T-cell (primary cell): ENCODE results near the gene ZNF274. TPM values are rescaled to one million over a fixed set of nuclear protein-coding genes. Genes with fewer than 3 reads are reported as not detected.
"Not testable (repeated sequence)": the region's sequence is repeated elsewhere in the genome, so short reads cannot be mapped to it uniquely, and the experiment has no call there.

Experiments
- ATAC-seq, 4 experiments: fragments of 200-7000 bp in 3 of 4; fragments of 150-1000 bp in 1 of 4; cut with Tn5 transposase; replicated peaks in 1 of 4; 1 replicate in 3 of 4; 2 replicates in 1 of 4; pipeline ENCODE4 v1.10.0; 2021; ENCODE audit warnings: moderate library complexity in 3 of 4, mild to moderate bottlenecking in 2 of 4, moderate number of reproducible peaks in 1 of 4
- CTCF ChIA-PET, 2 donors: fragments of 300-600 bp; sonication (Branson Sonifier 250); formaldehyde crosslinking; loops; one replicate each; lab custom pipeline; 2022; ENCODE audit warnings: antibody characterized with exemption in 2 of 2; lab: Charles Lee
- POLR2A ChIA-PET, 2 donors: fragments of 300-600 bp; sonication (Branson Sonifier 250); formaldehyde crosslinking; loops; one replicate each; lab custom pipeline; 2022; ENCODE audit warnings: antibody characterized with exemption in 2 of 2; lab: Charles Lee
- DNase-seq, 35 experiments: peaks; one replicate each; pipeline versions ENCODE4 v3.0.0 to v3.0.0-alpha.2; 2013 to 2023
- H3K27ac ChIP-seq: one replicate; pipeline ENCODE4 v1.5.1; 2013; ENCODE audit warnings: low read length
- H3K27me3 ChIP-seq, 2 experiments: replicated peaks in 1 of 2; 1 replicate in 1 of 2; 2 replicates in 1 of 2; pipeline versions ENCODE4 v1.6.1 to v1.7.0; 2013; ENCODE audit warnings: low read length in 1 of 2, mixed read lengths in 1 of 2; ENCODE audit not compliant: control insufficient read depth in 2 of 2, insufficient read depth in 2 of 2; ENCODE audit errors: extremely low read depth in 1 of 2
- H3K36me3 ChIP-seq, 2 donors: 1 replicate in 1 of 2; 2 replicates in 1 of 2; pipeline versions ENCODE4 v1.6.1 to v1.7.0; 2013; ENCODE audit warnings: low read length in 1 of 2; ENCODE audit not compliant: control insufficient read depth in 2 of 2, insufficient read depth in 1 of 2; ENCODE audit errors: extremely low read depth in 1 of 2
- H3K4me1 ChIP-seq, 2 experiments: 1 replicate in 1 of 2; 2 replicates in 1 of 2; pipeline versions ENCODE4 v1.6.1 to v1.7.0; 2013; ENCODE audit warnings: low read length in 2 of 2, mixed read lengths in 1 of 2; ENCODE audit not compliant: insufficient read depth in 2 of 2, control insufficient read depth in 1 of 2; ENCODE audit errors: extremely low read depth in 1 of 2
- H3K4me3 ChIP-seq, 2 donors: 1 replicate in 1 of 2; 2 replicates in 1 of 2; pipeline versions ENCODE4 v1.5.1 to v1.7.0; 2013; ENCODE audit warnings: mild to moderate bottlenecking in 2 of 2, low read length in 1 of 2, moderate library complexity in 1 of 2; ENCODE audit not compliant: control insufficient read depth in 1 of 2; ENCODE audit errors: extremely low read depth in 1 of 2
- H3K9me3 ChIP-seq: 2 replicates; pipeline ENCODE4 v1.7.0; 2013
- H3K27ac Mint-ChIP-seq, 2 donors: one replicate each; pipeline ENCODE4 v1.8.0; 2020 to 2021; ENCODE audit warnings: mild to moderate bottlenecking in 2 of 2, mixed read lengths in 2 of 2
- H3K27me3 Mint-ChIP-seq, 2 donors: one replicate each; pipeline ENCODE4 v1.8.0; 2021 to 2022; ENCODE audit warnings: mixed read lengths in 2 of 2
- H3K36me3 Mint-ChIP-seq: one replicate; pipeline ENCODE4 v1.8.0; 2021; ENCODE audit warnings: mixed read lengths
- H3K4me1 Mint-ChIP-seq, 3 donors: one replicate each; pipeline ENCODE4 v1.8.0; 2020 to 2022; ENCODE audit warnings: mixed read lengths in 3 of 3, mild to moderate bottlenecking in 1 of 3
- H3K4me3 Mint-ChIP-seq, 3 donors: one replicate each; pipeline ENCODE4 v1.8.0; 2020 to 2022; ENCODE audit warnings: mild to moderate bottlenecking in 3 of 3, mixed read lengths in 3 of 3, moderate library complexity in 3 of 3
- H3K9me3 Mint-ChIP-seq, 3 donors: one replicate each; pipeline ENCODE4 v1.8.0; 2020 to 2022; ENCODE audit warnings: mixed read lengths in 3 of 3
- WGBS: methylation state at CpG from one replicate; pipeline ENCODE4 v1.1.5; 2013; ENCODE audit warnings: missing lambda C conversion rate; ENCODE audit not compliant: insufficient coverage; 5-methylcytosine and 5-hydroxymethylcytosine counted together
- total RNA-seq, 35 experiments: library from RNA in 6 of 35; stranded (reverse) in 6 of 35; fragments of 120-200 nt in 1 of 35; gene quantifications; one replicate each; pipeline versions ENCODE4 v1.2.1 to v1.2.4 and lab custom pipeline; 2013 to 2026

The ZNF274 gene
- total RNA-seq, 5 donors from 2014 or later (not counting 1 experiment from before 2014, with no cell fraction given): 44.9 to 70.7 (median 63.4) TPM

GRCh38 chr19:58237324-58237723 is 54.5 kb downstream of the ZNF274 start:
- peaks cover 19 to 45% (median 26%) of the 10 kb centered on the region in 3 donors for H3K9me3 Mint-ChIP-seq
- 98% methylated on average over 10 of the region's 10 CpGs for WGBS

DNA sequence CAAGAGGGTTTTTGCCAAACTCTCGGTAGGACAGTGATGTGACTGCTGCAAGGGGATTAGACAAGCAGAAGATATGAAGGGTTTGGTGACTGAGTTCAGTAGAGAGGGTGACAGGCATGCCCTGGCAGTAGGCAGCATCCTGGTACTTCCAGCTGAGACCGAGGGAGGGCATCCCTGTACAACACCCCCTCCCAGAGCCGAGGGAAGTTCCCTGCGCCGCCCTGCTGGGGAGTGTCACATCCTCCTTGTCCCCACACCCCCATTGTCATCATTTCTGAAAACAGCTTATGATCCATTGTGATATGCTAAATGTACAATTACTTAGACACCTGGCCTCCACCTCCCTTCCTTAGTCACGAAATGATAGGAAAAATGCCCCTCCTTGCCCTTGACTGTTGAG is 60.5 kb downstream of the ZNF274 start:
- Histone ChIP-seq H3K27ac (no peak overlapping the region), H3K36me3 (peaks cover 31 to 72% of the 10 kb centered on the region in 2 donors), H3K4me1 (no peaks in the 10 kb centered on the region), H3K9me3 (peaks cover 14% of the 10 kb centered on the region), H3K4me3 (peak overlapping the region in 1 of 2 donors; percentile 50), H3K27me3 (no peaks in the 10 kb centered on the region)
- no peaks in the 10 kb centered on the region for H3K27me3 Mint-ChIP-seq
- H3K4me3 Mint-ChIP-seq: no peak overlapping the region
- POLR2A ChIA-PET: no interaction called here
- no peak for DNase-seq
- H3K4me1 Mint-ChIP-seq: no peaks in the 10 kb centered on the region
- CTCF ChIA-PET: no interaction called here
- ATAC-seq: no peak
- H3K9me3 Mint-ChIP-seq: peaks cover 9 to 41% (median 36%) of the 10 kb centered on the region in 3 donors
- WGBS: 86% methylated on average over 1 of the region's 6 CpGs
- H3K36me3 Mint-ChIP-seq: peaks cover 94% of the 10 kb centered on the region
- no peak overlapping the region for H3K27ac Mint-ChIP-seq

More at GRCh38 chr19:58237324-58237723, 54.5 kb downstream of the ZNF274 start:
- Histone ChIP-seq H3K4me1 (no peaks in the 10 kb centered on the region), H3K4me3 (peak overlapping the region in 1 of 2 donors; percentile 25), H3K9me3 (peaks cover 12% of the 10 kb centered on the region), H3K27me3 (no peaks in the 10 kb centered on the region), H3K36me3 (peaks cover 21 to 55% of the 10 kb centered on the region in 2 donors), H3K27ac (no peak overlapping the region)
- POLR2A ChIA-PET: no interaction called here
- no peak for ATAC-seq
- no peak overlapping the region for H3K27ac Mint-ChIP-seq
- H3K36me3 Mint-ChIP-seq: peaks cover 85% of the 10 kb centered on the region
- peaks cover 0 to 6% (median 6%) of the 10 kb centered on the region in 3 donors for H3K4me1 Mint-ChIP-seq
- H3K27me3 Mint-ChIP-seq: no peaks in the 10 kb centered on the region
- no peak overlapping the region for H3K4me3 Mint-ChIP-seq
- DNase-seq: no peak
- CTCF ChIA-PET: no interaction called here

DNA sequence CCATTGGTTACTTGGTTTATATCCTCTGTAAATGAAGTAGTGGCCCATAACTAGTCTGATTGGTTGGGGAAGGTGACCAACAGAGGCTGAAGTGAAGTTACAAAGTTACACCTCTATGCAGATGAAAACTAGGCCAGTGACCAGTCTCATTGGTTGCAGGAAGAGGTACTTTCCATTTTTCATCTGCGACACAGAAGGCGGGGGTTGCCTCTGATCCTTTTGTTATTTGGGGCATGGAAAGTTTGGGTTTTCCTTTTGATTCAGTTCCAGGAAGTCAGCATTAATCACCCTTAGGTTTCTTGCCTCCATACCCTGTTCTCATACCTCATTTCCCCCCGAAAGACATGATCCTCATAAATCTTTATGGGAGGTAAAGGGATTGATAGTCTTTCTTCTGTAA is 66.0 kb downstream of the ZNF274 start:
- peaks cover 94% of the 10 kb centered on the region for H3K36me3 Mint-ChIP-seq
- Histone ChIP-seq H3K9me3 (peaks cover 34% of the 10 kb centered on the region), H3K4me1 (no peaks in the 10 kb centered on the region), H3K36me3 (peaks cover 37 to 74% of the 10 kb centered on the region in 2 donors), H3K27ac (no peak overlapping the region), H3K4me3 (peak overlapping the region in 1 of 2 donors; percentile 44), H3K27me3 (no peaks in the 10 kb centered on the region)
- H3K27me3 Mint-ChIP-seq: no peaks in the 10 kb centered on the region
- peaks cover 3 to 43% (median 40%) of the 10 kb centered on the region in 3 donors for H3K9me3 Mint-ChIP-seq
- DNase-seq (no peak), ATAC-seq (no peak)
- ChIA-PET POLR2A (no interaction called here), CTCF (no interaction called here)
- no peak overlapping the region for H3K27ac Mint-ChIP-seq
- WGBS: no CpG with 5 or more reads among the region's 3 CpGs
- no peaks in the 10 kb centered on the region for H3K4me1 Mint-ChIP-seq
- H3K4me3 Mint-ChIP-seq: no peak overlapping the region

DNA sequence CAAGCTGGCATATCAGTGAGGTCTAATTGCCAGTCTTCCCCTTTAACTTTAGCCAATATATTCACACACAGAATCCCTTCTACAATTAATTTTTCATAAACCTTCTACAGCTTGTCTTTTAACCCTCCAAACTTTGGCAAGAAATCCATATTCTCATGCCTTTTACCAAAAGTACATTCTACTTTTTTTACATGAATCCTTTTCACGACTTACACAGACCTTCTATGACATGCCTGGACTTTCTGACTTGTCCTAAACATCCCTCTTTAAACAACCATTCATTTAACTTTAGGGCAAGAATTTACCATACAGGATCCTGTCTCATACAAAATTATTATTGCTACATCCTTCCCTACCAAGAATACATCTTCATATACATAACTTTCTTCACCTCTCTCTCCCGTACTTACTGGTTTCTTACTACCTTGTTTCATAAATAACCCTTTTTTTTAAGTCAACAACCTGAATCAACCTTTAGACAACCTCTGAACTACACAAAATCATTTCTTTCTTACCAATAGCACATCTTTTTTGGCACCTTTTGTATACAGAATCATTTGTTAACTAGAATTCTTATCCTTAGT is 69.3 kb downstream of the ZNF274 start:
- ChIA-PET CTCF (no interaction called here), POLR2A (no interaction called here)
- peaks cover 28 to 60% of the 10 kb centered on the region in 2 donors for H3K36me3 ChIP-seq
- no peak for ATAC-seq
- H3K27me3 Mint-ChIP-seq: no peaks in the 10 kb centered on the region
- H3K27ac ChIP-seq: no peak overlapping the region
- DNase-seq: no peak
- H3K9me3 Mint-ChIP-seq: peaks cover 4 to 54% (median 44%) of the 10 kb centered on the region in 3 donors
- no peak overlapping the region for H3K4me3 ChIP-seq
- no peaks in the 10 kb centered on the region for H3K27me3 ChIP-seq
- WGBS: 100% methylated on average over 2 of the region's 2 CpGs
- no peaks in the 10 kb centered on the region for H3K4me1 Mint-ChIP-seq
- H3K9me3 ChIP-seq: peaks cover 39% of the 10 kb centered on the region
- H3K27ac Mint-ChIP-seq: no peak overlapping the region
- H3K4me1 ChIP-seq: no peaks in the 10 kb centered on the region
- H3K36me3 Mint-ChIP-seq: peaks cover 90% of the 10 kb centered on the region
- H3K4me3 Mint-ChIP-seq: no peak overlapping the region

- WGBS: 80% methylated on average over 1 of the region's 4 CpGs
- CTCF ChIA-PET: not testable (repeated sequence)
Observed at GRCh38 chr19:58258259-58258658, 75.4 kb downstream of the ZNF274 start.

DNA sequence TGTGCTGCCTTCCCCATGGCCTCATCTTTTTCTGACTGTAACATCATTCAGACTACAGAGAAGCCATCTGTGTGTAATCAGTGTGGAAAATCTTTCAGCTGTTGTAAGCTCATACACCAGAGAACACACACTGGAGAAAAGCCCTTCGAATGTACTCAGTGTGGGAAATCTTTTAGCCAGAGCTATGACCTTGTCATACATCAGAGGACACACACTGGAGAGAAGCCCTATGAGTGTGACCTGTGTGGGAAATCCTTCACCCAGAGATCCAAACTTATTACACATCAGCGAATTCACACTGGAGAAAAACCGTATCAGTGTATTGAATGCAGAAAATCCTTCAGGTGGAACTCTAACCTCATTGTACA is 78.7 kb downstream of the ZNF274 start:
- Mint-ChIP-seq H3K27me3 (no peaks in the 10 kb centered on the region), H3K4me3 (no peak overlapping the region), H3K27ac (no peak overlapping the region), H3K9me3 (peaks cover 9 to 32% (median 29%) of the 10 kb centered on the region in 3 donors), H3K4me1 (no peaks in the 10 kb centered on the region), H3K36me3 (peaks cover 83% of the 10 kb centered on the region)
- DNase-seq (no peak), ATAC-seq (no peak)
- Histone ChIP-seq H3K4me1 (no peaks in the 10 kb centered on the region), H3K27ac (no peak overlapping the region), H3K4me3 (no peak overlapping the region), H3K36me3 (peaks cover 24 to 40% of the 10 kb centered on the region in 2 donors), H3K9me3 (peaks cover 36% of the 10 kb centered on the region), H3K27me3 (no peaks in the 10 kb centered on the region)
- WGBS: no CpG with 5 or more reads among the region's 3 CpGs
- POLR2A ChIA-PET: no interaction called here
- CTCF ChIA-PET: no interaction called here

More at GRCh38 chr19:58258259-58258658, 75.4 kb downstream of the ZNF274 start:
- H3K27ac ChIP-seq, H3K27me3 ChIP-seq, H3K4me1 Mint-ChIP-seq, H3K27ac Mint-ChIP-seq, H3K4me3 Mint-ChIP-seq, ATAC-seq, H3K4me1 ChIP-seq, H3K27me3 Mint-ChIP-seq, DNase-seq, POLR2A ChIA-PET: not testable (repeated sequence)
- peak overlapping the region in 1 of 2 donors; percentile 2 for H3K4me3 ChIP-seq
- peaks cover 92% of the 10 kb centered on the region for H3K36me3 Mint-ChIP-seq
- H3K36me3 ChIP-seq: peaks cover 33 to 40% of the 10 kb centered on the region in 2 donors
- H3K9me3 Mint-ChIP-seq: peaks cover 9 to 49% (median 42%) of the 10 kb centered on the region in 3 donors
- peaks cover 45% of the 10 kb centered on the region for H3K9me3 ChIP-seq
